RWPE2 (cell line): Measurements from ENCODE around the gene MAPT.

Experiments used
- ATAC-seq: fragments of 200-7000 bp; cut with Tn5 transposase; 3 replicates; pipeline ENCODE4 v1.9.1; 2021; ENCODE audit warnings: low read depth
- DNase-seq: peaks from one replicate; pipeline ENCODE4 v3.0.0-alpha.2; 2020; ENCODE audit warnings: low spot score
- H3K27ac ChIP-seq: fragments of 450-650 bp; 2 replicates; pipeline ENCODE4 v1.5.1; 2017; ENCODE audit warnings: mild to moderate bottlenecking; ENCODE audit not compliant: poor library complexity, severe bottlenecking
- H3K27me3 ChIP-seq: fragments of 250-450 bp; sonication (Bioruptor Pico); 2 replicates; pipeline ENCODE4 v1.5.1; 2021; ENCODE audit warnings: mild to moderate bottlenecking, moderate library complexity; ENCODE audit not compliant: insufficient read depth, poor library complexity, severe bottlenecking
- H3K36me3 ChIP-seq: fragments of 250-450 bp; sonication (Bioruptor Pico); 2 replicates; pipeline ENCODE4 v1.5.1; 2020; ENCODE audit warnings: low read depth, mild to moderate bottlenecking, moderate library complexity
- H3K4me1 ChIP-seq: fragments of 250-450 bp; sonication (Bioruptor Pico); 2 replicates; pipeline ENCODE4 v1.5.1; 2021; ENCODE audit warnings: mild to moderate bottlenecking, moderate library complexity; ENCODE audit not compliant: insufficient read depth, poor library complexity, severe bottlenecking
- H3K4me3 ChIP-seq: fragments of 250-450 bp; sonication (Bioruptor Pico); 2 replicates; pipeline ENCODE4 v1.5.1; 2021; ENCODE audit warnings: mild to moderate bottlenecking, moderate library complexity; ENCODE audit not compliant: severe bottlenecking
- H3K9me3 ChIP-seq: fragments of 250-450 bp; sonication (Bioruptor Pico); 2 replicates; pipeline ENCODE4 v1.5.1; 2021; ENCODE audit warnings: mild to moderate bottlenecking, moderate library complexity; ENCODE audit not compliant: severe bottlenecking
- CTCF ChIP-seq: fragments of 450-650 bp; IDR thresholded peaks from one replicate; pipeline ENCODE4 v1.5.1; 2017; ENCODE audit warnings: mild to moderate bottlenecking, moderate library complexity; ENCODE audit not compliant: poor library complexity, severe bottlenecking

The MAPT gene

DNA sequence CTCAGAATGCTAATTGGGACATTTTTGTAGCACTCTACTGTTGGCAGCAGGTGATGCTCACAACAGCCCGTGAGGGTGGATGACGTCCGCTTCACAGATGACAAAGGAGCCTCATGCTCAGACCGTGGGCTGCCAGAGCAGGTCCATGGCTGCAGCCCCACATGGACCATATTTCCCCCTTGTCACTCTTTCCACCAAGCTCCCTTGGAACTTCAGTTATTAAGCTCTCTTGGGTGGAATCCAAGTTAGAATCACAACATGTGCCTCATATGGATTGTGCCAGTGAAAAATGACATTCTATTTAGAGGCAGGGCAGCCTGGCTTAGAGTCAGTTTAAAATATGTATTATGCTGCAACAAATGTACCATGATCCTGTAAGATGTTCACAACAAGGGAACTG lies 71.5 kb downstream of the MAPT start:
- DNase-seq, result no peak

GRCh38 chr17:45966606-45967280 lies 72.4 kb downstream of the MAPT start:
- no peak overlapping the region for H3K4me3 ChIP-seq
- ATAC-seq, result no peak

More for the DNA sequence above, 71.5 kb downstream of the MAPT start:
- peaks cover 31% of the 10 kb centered on the region for H3K27me3 ChIP-seq
- no peak overlapping the region for H3K27ac ChIP-seq
- no peak for TF ChIP-seq CTCF
- H3K4me3 ChIP-seq, result no peak overlapping the region
- no peaks in the 10 kb centered on the region for H3K4me1 ChIP-seq
- ATAC-seq, result no peak
- H3K9me3 ChIP-seq, result no peaks in the 10 kb centered on the region
- no peaks in the 10 kb centered on the region for H3K36me3 ChIP-seq

GRCh38 chr17:45967378-45967777 lies 73.0 kb downstream of the MAPT start:
- no peak for TF ChIP-seq CTCF
- ATAC-seq (no peak), DNase-seq (no peak)
- Histone ChIP-seq H3K9me3 (no peaks in the 10 kb centered on the region), H3K36me3 (no peaks in the 10 kb centered on the region), H3K4me1 (no peaks in the 10 kb centered on the region), H3K4me3 (no peak overlapping the region), H3K27ac (no peak overlapping the region), H3K27me3 (peaks cover 31% of the 10 kb centered on the region)

More at GRCh38 chr17:45966606-45967280, 72.4 kb downstream of the MAPT start:
- TF ChIP-seq CTCF, result no peak
- no peaks in the 10 kb centered on the region for H3K4me1 ChIP-seq
- H3K36me3 ChIP-seq, result no peaks in the 10 kb centered on the region
- no peak for DNase-seq
- peaks cover 31% of the 10 kb centered on the region for H3K27me3 ChIP-seq
- no peaks in the 10 kb centered on the region for H3K9me3 ChIP-seq
- no peak overlapping the region for H3K27ac ChIP-seq

GRCh38 chr17:45968732-45969131 lies 74.4 kb downstream of the MAPT start:
- H3K27ac ChIP-seq, result no peak overlapping the region
- no peak for TF ChIP-seq CTCF
- ATAC-seq (no peak), DNase-seq (no peak)
- peaks cover 31% of the 10 kb centered on the region for H3K27me3 ChIP-seq
- no peak overlapping the region for H3K4me3 ChIP-seq
- no peaks in the 10 kb centered on the region for H3K9me3 ChIP-seq
- no peaks in the 10 kb centered on the region for H3K36me3 ChIP-seq
- H3K4me1 ChIP-seq, result no peaks in the 10 kb centered on the region

- ATAC-seq (no peak), DNase-seq (no peak)
- no peaks in the 10 kb centered on the region for H3K4me1 ChIP-seq
- H3K4me3 ChIP-seq, result no peak overlapping the region
- H3K9me3 ChIP-seq, result no peaks in the 10 kb centered on the region
- TF ChIP-seq CTCF, result no peak
- H3K27me3 ChIP-seq, result peaks cover 31% of the 10 kb centered on the region
- no peaks in the 10 kb centered on the region for H3K36me3 ChIP-seq
- H3K27ac ChIP-seq, result no peak overlapping the region
These were observed 75.4 kb downstream of the MAPT start for GRCh38 chr17:45969726-45970125.
